Measurements from ENCODE around the gene ATP8A2. TPM values are rescaled to one million over a fixed set of nuclear protein-coding genes. Genes with fewer than 3 reads are reported as not detected.

The ATP8A2 gene
- total and polyA plus RNA-seq, 2 of the 8 experiments (the other 6 are each of a cell fraction or from before 2014, with no cell fraction given): 2.4 to 8.3 TPM

- H3K9me3 ChIP-seq (ENCODE audit: insufficient read depth in 2 of 2, low read depth in 1 of 2, low read length in 1 of 2): no peaks in the 10 kb centered on the region
- H4K91ac ChIP-seq (replicated peaks; ENCODE audit: insufficient read length, low read length): no peak overlapping the region
- no peak overlapping the region for H2BK15ac ChIP-seq (ENCODE audit: low read length)
- CTCF ChIA-PET (ENCODE audit: partially characterized antibody): interaction anchor here (0.6 to 0.7 kb wide), 2 partner anchors 12 to 130 kb away, joined by 3 read pairs; no protein-coding TSS in a partner anchor
- no peak overlapping the region for H3K4ac ChIP-seq (replicated peaks; ENCODE audit: insufficient read length, low read depth, low read length)
- H2AK5ac ChIP-seq (ENCODE audit: low read depth, low read length): no peak overlapping the region
- H3K4me1 ChIP-seq (replicated peaks in 1 of 4; ENCODE audit: control insufficient read depth in 3 of 4, insufficient read depth in 4 of 4, low read length in 3 of 4): peaks cover under 1 to 5% (median 2%) of the 10 kb centered on the region in 4 experiments; a peak in 4 of 7 replicates
- no peak overlapping the region for H4K8ac ChIP-seq (ENCODE audit: extremely low read depth, insufficient read depth, low read length)
- no peak overlapping the region for H3K9ac ChIP-seq (replicated peaks in 1 of 4; ENCODE audit: extremely low read depth in 1 of 4, low read depth in 3 of 4, low read length in 3 of 4)
- POLR2A ChIA-PET (ENCODE audit: partially characterized antibody): no interaction called here
- H3K36me3 ChIP-seq (ENCODE audit: control insufficient read depth in 2 of 4, insufficient read depth in 4 of 4, low read length in 3 of 4): no peaks in the 10 kb centered on the region
- no peaks in the 10 kb centered on the region for H3K79me1 ChIP-seq (ENCODE audit: low read depth, low read length)
- H3K79me2 ChIP-seq (ENCODE audit: control insufficient read depth in 1 of 2, insufficient read depth in 2 of 2, low read length in 2 of 2): no peaks in the 10 kb centered on the region
- H3K27me3 ChIP-seq (replicated peaks in 1 of 4; ENCODE audit: control insufficient read depth in 3 of 4, extremely low read depth in 1 of 4, insufficient read depth in 3 of 4, low read length in 3 of 4): no peaks in the 10 kb centered on the region
- no peak overlapping the region for H3K4me3 ChIP-seq (ENCODE audit: extremely low read depth in 1 of 4, insufficient read depth in 2 of 4, low read depth in 3 of 4, low read length in 4 of 4)
- H4K20me1 ChIP-seq (replicated peaks in 1 of 2; ENCODE audit: control insufficient read depth in 1 of 2, insufficient read depth in 2 of 2, low read length in 2 of 2): no peaks in the 10 kb centered on the region
- 85% methylated on average over 4 of the region's 4 CpGs; no CpG with 5 or more reads in 1 of the 2 experiments for WGBS, 2 experiments (ENCODE audit: extremely low coverage in 1 of 2, insufficient coverage in 1 of 2, insufficient read length in 1 of 2, insufficient replicate concordance in 2 of 2, low coverage in 1 of 2, low lambda C conversion rate in 2 of 2, missing lambda C conversion rate in 1 of 2)
- H3K18ac ChIP-seq (ENCODE audit: extremely low read depth, low read length): no peak overlapping the region
- no peak overlapping the region for H2BK120ac ChIP-seq (replicated peaks; ENCODE audit: low read depth, low read length)
- H3K14ac ChIP-seq (ENCODE audit: insufficient read length): no peak overlapping the region
- FAIRE-seq (no peak), DNase-seq (ENCODE audit: low read depth in 1 of 2, low spot score in 2 of 2) (no peak)
- 0 out of 2 replicates have a peak overlapping the region, but pooled peaks have one; percentile 6 for H2AFZ ChIP-seq (ENCODE audit: low read length)
- H3K23ac ChIP-seq (ENCODE audit: insufficient read length): no peak overlapping the region
- no peak overlapping the region for H3K27ac ChIP-seq (ENCODE audit: low read depth, low read length)
- H2BK20ac ChIP-seq (ENCODE audit: low read length): no peak overlapping the region
- H3K23me2 ChIP-seq (ENCODE audit: low read depth, low read length): no peaks in the 10 kb centered on the region
- H3K56ac ChIP-seq (replicated peaks; ENCODE audit: insufficient read length, low read depth, low read length): no peak overlapping the region
- no peak overlapping the region for H4K5ac ChIP-seq (ENCODE audit: insufficient read length, low read depth, low read length)
- no peak overlapping the region for H2BK12ac ChIP-seq (ENCODE audit: low read depth, low read length)
- no peak overlapping the region for H2BK5ac ChIP-seq (ENCODE audit: low read depth, low read length)
- no peak for TF ChIP-seq HDAC2 (IDR thresholded peaks at IDR 0.05; ENCODE audit: borderline replicate concordance in 1 of 2, low read depth in 2 of 2, low read length in 2 of 2)
- peak; percentile 27; the same call in 1 of the 2 replicates for TF ChIP-seq BACH1 (IDR thresholded peaks at IDR 0.05; ENCODE audit: low read length)
- H3K4me2 ChIP-seq (ENCODE audit: insufficient read depth in 1 of 2, low read depth in 2 of 2, low read length in 2 of 2): no peak overlapping the region
Observed at GRCh38 chr13:25380082-25380481, 8.3 kb downstream of the ATP8A2 start.

All from H1 (cell line).